H1 (cell line): ENCODE results near the gene CNTD1.

Source experiments
- ATF2 ChIP-seq: IDR thresholded peaks from 2 replicates; pipeline ENCODE4 v1.6.1; 2012; ENCODE audit warnings: low read length, inconsistent platforms
- BRCA1 ChIP-seq: IDR thresholded peaks from 2 replicates; pipeline ENCODE4 v1.6.1; 2012; ENCODE audit warnings: low read depth, low read length, improper control_type of control experiment
- CTCF ChIP-seq, 3 experiments: IDR thresholded peaks; 1 replicate in 2 of 3; 2 replicates in 1 of 3; pipeline versions ENCODE4 v1.5.1 to v1.6.1; 2011; ENCODE audit warnings: low read length in 3 of 3, mild to moderate bottlenecking in 3 of 3, inconsistent platforms in 2 of 3, low read depth in 1 of 3, moderate library complexity in 1 of 3; ENCODE audit not compliant: insufficient read depth in 1 of 3; ENCODE audit errors: control extremely low read depth in 1 of 3
- EZH2 ChIP-seq: fragments of 200-600 bp; sonication (generic); IDR thresholded peaks from 2 replicates; pipeline ENCODE4 v1.7.1; 2012; ENCODE audit warnings: low read depth, mild to moderate bottlenecking, moderate library complexity, low read length, inconsistent platforms; ENCODE audit not compliant: severe bottlenecking
- POLR2A ChIP-seq, 2 experiments: IDR thresholded peaks; 1 replicate in 1 of 2; 2 replicates in 1 of 2; pipeline ENCODE4 v1.6.1; 2011; ENCODE audit warnings: low read depth in 2 of 2, low read length in 2 of 2, mild to moderate bottlenecking in 2 of 2; ENCODE audit errors: control extremely low read depth in 1 of 2
- RAD21 ChIP-seq, 2 experiments: IDR thresholded peaks in 1 of 2; conservative IDR thresholded peaks in 1 of 2; 2 replicates each; pipeline ENCODE4 v1.6.1; 2011; ENCODE audit warnings: low read depth in 2 of 2, low read length in 2 of 2, improper control_type of control experiment in 1 of 2, inconsistent platforms in 1 of 2, mild to moderate bottlenecking in 1 of 2, moderate library complexity in 1 of 2
- RFX5 ChIP-seq: IDR thresholded peaks from 2 replicates; pipeline ENCODE4 v1.6.1; 2011; ENCODE audit warnings: low read depth, low read length, improper control_type of control experiment, borderline replicate concordance
- SIN3A ChIP-seq, 2 experiments: IDR thresholded peaks in 1 of 2; conservative IDR thresholded peaks in 1 of 2; 2 replicates each; pipeline ENCODE4 v1.6.1; 2011 to 2012; ENCODE audit warnings: low read length in 2 of 2, improper control_type of control experiment in 1 of 2, low read depth in 1 of 2, mild to moderate bottlenecking in 1 of 2
- ZNF274 ChIP-seq: IDR thresholded peaks from 2 replicates; pipeline ENCODE4 v1.7.0; 2012; ENCODE audit warnings: low read length, borderline replicate concordance; ENCODE audit errors: extremely low read depth

GRCh38 chr17:42783791-42784138 is 14.9 kb upstream of the CNTD1 start:
- TF ChIP-seq RAD21 (IDR thresholded peaks at IDR 0.05 in 1 of 2, conservative IDR thresholded peaks at IDR 0.05 in 1 of 2; ENCODE audit: low read depth in 2 of 2, low read length in 2 of 2) (no peak), POLR2A (IDR thresholded peaks at IDR 0.05; ENCODE audit: control extremely low read depth in 1 of 2, low read depth in 2 of 2, low read length in 2 of 2) (no peak), CTCF (IDR thresholded peaks at IDR 0.05; ENCODE audit: control extremely low read depth in 1 of 3, insufficient read depth in 1 of 3, low read depth in 1 of 3, low read length in 3 of 3) (no peak), RFX5 (no peak), EZH2 (no peak), BRCA1 (no peak), ZNF274 (no peak), SIN3A (conservative IDR thresholded peaks at IDR 0.05 in 1 of 2, IDR thresholded peaks at IDR 0.05 in 1 of 2; ENCODE audit: low read depth in 1 of 2, low read length in 2 of 2) (no peak), ATF2 (no peak)
